Small intestine (tissue), 16 donors: ENCODE results near the gene ZDHHC18. TPM values are rescaled to one million over a fixed set of nuclear protein-coding genes. Genes with fewer than 3 reads are reported as not detected.

ENCODE experiments used
- DNase-seq, 2 donors: peaks; one replicate each; pipeline versions ENCODE4 v3.0.0 to v3.0.0-alpha.2; 2013
- FAIRE-seq: peaks from 2 replicates; lab custom pipeline; 2012; peaks lifted over from hg19 to GRCh38; lab: Jason Lieb, UNC
- H3K27ac ChIP-seq, 3 donors: one replicate each; pipeline ENCODE4 v1.5.1; 2013; ENCODE audit warnings: low read length in 2 of 3, mild to moderate bottlenecking in 2 of 3, control low read depth in 1 of 3, inconsistent platforms in 1 of 3, low read depth in 1 of 3, moderate library complexity in 1 of 3
- H3K27me3 ChIP-seq, 3 donors: one replicate each; pipeline ENCODE4 v1.6.1; 2013; ENCODE audit warnings: low read length in 3 of 3, inconsistent platforms in 1 of 3; ENCODE audit not compliant: control insufficient read depth in 3 of 3, insufficient read depth in 3 of 3
- H3K36me3 ChIP-seq, 3 donors: one replicate each; pipeline ENCODE4 v1.6.1; 2013; ENCODE audit warnings: low read length in 3 of 3, inconsistent platforms in 1 of 3, low read depth in 1 of 3, mild to moderate bottlenecking in 1 of 3, moderate library complexity in 1 of 3; ENCODE audit not compliant: control insufficient read depth in 3 of 3, insufficient read depth in 2 of 3
- H3K4me1 ChIP-seq, 3 donors: one replicate each; pipeline ENCODE4 v1.6.1; 2013; ENCODE audit warnings: low read length in 2 of 3, inconsistent platforms in 1 of 3, low read depth in 1 of 3, mild to moderate bottlenecking in 1 of 3, moderate library complexity in 1 of 3; ENCODE audit not compliant: control insufficient read depth in 3 of 3, insufficient read depth in 2 of 3
- H3K4me3 ChIP-seq, 3 donors: one replicate each; pipeline ENCODE4 v1.5.1; 2013; ENCODE audit warnings: low read length in 3 of 3, control low read depth in 1 of 3, inconsistent platforms in 1 of 3, low read depth in 1 of 3, mild to moderate bottlenecking in 1 of 3, moderate library complexity in 1 of 3
- H3K9me3 ChIP-seq, 2 donors: one replicate each; pipeline ENCODE4 v1.6.1; 2013; ENCODE audit warnings: low read depth in 1 of 2, low read length in 1 of 2; ENCODE audit not compliant: control insufficient read depth in 2 of 2, insufficient read depth in 1 of 2
- WGBS, 3 donors: extraction: QIAGEN DNeasy Blood & Tissue Kit; methylation state at CpG; one replicate each; pipeline ENCODE4 v1.1.7; 2013; 5-methylcytosine and 5-hydroxymethylcytosine counted together
- long read RNA-seq, 10 donors: transcript quantifications; one replicate each; lab custom pipeline, GENCODE V29; 2026
- polyA plus RNA-seq, 4 donors: library from polyadenylated mRNA; stranded (reverse) in 3 of 4; unstranded in 1 of 4; fragments of 200-250 nt in 3 of 4; fragments of 120-200 nt in 1 of 4; gene quantifications; one replicate each; pipeline versions ENCODE4 v1.2.1 to v1.2.3, GENCODE V29; 2013
- donor health status: healthy with polysubstance abuse.
- donor health status: control.
- donor health status: control.
- donor health status: Bipolar disorder and iron deficiency.
- donor health status: healthy.

ZDHHC18 gene, protein sequence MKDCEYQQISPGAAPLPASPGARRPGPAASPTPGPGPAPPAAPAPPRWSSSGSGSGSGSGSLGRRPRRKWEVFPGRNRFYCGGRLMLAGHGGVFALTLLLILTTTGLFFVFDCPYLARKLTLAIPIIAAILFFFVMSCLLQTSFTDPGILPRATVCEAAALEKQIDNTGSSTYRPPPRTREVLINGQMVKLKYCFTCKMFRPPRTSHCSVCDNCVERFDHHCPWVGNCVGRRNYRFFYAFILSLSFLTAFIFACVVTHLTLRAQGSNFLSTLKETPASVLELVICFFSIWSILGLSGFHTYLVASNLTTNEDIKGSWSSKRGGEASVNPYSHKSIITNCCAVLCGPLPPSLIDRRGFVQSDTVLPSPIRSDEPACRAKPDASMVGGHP
- 10 to 100 TPM in 2 of 4 donors, 1 to 10 TPM in 2; 7.2 to 15.7 (median 9.2) TPM for polyA plus RNA-seq
- long read RNA-seq, donor 1: 0 reads
- long read RNA-seq, donor 2, full-length matches to known transcripts: 2 of 2 reads
- long read RNA-seq, donor 2, partial matches to known transcripts: 0 of 2 reads
- long read RNA-seq, donor 2, other reads (novel, unspliced or antisense): 0 of 2 reads
- long read RNA-seq, donor 3, full-length matches to known transcripts: 1 of 1 reads
- long read RNA-seq, donor 3, partial matches to known transcripts: 0 of 1 reads
- long read RNA-seq, donor 3, other reads (novel, unspliced or antisense): 0 of 1 reads
- long read RNA-seq, donor 4: 0 reads
- long read RNA-seq, donor 5: 0 reads
- long read RNA-seq, donor 6, full-length matches to known transcripts: 3 of 3 reads
- long read RNA-seq, donor 6, partial matches to known transcripts: 0 of 3 reads
- long read RNA-seq, donor 6, other reads (novel, unspliced or antisense): 0 of 3 reads
- long read RNA-seq, donor 7: 0 reads
- long read RNA-seq, donor 8: 0 reads
- long read RNA-seq, donor 9: 0 reads
- long read RNA-seq, donor 10, full-length matches to known transcripts: 5 of 16 reads
- long read RNA-seq, donor 10, partial matches to known transcripts: 11 of 16 reads
- long read RNA-seq, donor 10, other reads (novel, unspliced or antisense): 0 of 16 reads

DNA sequence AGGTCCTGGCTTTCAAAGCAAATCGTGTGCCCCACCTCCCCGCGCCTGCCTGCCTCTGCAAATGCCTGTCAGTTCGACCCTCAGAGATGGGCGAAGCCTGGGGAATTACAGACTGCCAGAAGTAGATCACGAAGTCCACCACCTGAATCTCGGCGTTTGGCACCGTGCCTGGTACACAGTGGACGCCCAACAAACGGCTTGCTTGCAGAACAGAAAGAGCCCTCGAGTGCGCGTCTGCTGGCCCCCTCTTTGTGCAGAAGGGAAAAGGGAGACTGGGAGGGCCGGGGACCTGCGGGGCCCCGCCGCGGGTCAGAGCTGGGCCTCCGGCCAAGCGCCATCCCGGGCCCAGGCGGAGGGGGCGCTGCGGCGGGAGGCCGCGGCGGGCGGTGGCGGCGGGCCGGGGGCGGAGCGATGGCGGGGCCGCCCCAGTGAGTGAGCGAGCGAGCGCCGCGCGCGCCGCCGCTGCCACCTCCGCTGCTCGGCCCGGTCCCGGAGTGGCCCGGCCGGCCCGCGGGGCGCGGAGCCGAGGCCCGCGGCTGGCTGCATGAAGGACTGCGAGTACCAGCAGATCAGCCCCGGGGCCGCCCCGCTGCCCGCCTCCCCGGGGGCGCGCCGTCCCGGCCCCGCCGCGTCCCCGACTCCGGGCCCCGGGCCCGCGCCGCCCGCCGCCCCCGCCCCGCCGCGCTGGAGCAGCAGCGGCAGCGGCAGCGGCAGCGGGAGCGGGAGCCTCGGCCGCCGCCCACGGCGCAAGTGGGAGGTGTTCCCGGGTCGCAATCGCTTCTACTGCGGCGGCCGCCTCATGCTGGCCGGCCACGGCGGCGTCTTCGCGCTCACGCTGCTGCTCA is at the start of gene ZDHHC18:
ZDHHC18 (plus strand) TSS at position 428 of the 845 bp plus-strand sequence; CDS start at position 545, 117 bp downstream.
- FAIRE-seq: no peak

DNA sequence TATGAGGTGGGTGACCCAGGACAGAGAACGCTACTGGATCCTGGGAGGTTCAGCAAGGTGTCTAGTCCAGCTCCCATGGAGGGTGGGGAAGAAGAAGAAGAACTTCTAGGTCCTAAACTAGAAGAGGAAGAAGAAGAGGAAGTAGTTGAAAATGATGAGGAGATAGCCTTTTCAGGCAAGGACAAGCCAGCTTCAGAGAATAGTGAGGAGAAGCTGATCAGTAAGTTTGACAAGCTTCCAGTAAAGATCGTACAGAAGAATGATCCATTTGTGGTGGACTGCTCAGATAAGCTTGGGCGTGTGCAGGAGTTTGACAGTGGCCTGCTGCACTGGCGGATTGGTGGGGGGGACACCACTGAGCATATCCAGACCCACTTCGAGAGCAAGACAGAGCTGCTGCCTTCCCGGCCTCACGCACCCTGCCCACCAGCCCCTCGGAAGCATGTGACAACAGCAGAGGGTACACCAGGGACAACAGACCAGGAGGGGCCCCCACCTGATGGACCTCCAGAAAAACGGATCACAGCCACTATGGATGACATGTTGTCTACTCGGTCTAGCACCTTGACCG is 47.3 kb upstream of the ZDHHC18 start:
- no peak for FAIRE-seq
- WGBS, 3 donors: 82 to 86% (median 84%) methylated on average over 11 of the region's 11 CpGs

More for the DNA sequence above, at the start of gene ZDHHC18:
- Histone ChIP-seq H3K27me3 (no peaks in the 10 kb centered on the region), H3K4me3 (peak within 1 kb of the TSS; percentile 72 to 83 (median 83)), H3K27ac (peak within 1 kb of the TSS; percentile 56 to 90 (median 61)), H3K4me1 (peaks cover 5 to 16% (median 11%) of the 10 kb centered on the region in 3 donors), H3K9me3 (no peaks in the 10 kb centered on the region), H3K36me3 (peaks cover 0 to 19% (median 0%) of the 10 kb centered on the region in 3 donors)
- DNase-seq: peak; percentile 77 to 89
- WGBS, 3 donors: 1% methylated on average over 50 to 107 of the region's 107 CpGs

DNA sequence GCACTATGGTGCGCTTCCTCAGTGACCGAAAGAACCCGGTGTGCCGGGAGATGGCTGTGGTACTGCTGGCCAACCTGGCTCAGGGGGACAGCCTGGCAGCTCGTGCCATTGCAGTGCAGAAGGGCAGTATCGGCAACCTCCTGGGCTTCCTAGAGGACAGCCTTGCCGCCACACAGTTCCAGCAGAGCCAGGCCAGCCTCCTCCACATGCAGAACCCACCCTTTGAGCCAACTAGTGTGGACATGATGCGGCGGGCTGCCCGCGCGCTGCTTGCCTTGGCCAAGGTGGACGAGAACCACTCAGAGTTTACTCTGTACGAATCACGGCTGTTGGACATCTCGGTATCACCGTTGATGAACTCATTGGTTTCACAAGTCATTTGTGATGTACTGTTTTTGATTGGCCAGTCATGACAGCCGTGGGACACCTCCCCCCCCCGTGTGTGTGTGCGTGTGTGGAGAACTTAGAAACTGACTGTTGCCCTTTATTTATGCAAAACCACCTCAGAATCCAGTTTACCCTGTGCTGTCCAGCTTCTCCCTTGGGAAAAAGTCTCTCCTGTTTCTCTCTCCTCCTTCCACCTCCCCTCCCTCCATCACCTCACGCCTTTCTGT is 46.0 kb upstream of the ZDHHC18 start:
- no peak overlapping the region for H3K27ac ChIP-seq

More for the DNA sequence above, 47.3 kb upstream of the ZDHHC18 start:
- Histone ChIP-seq H3K4me3 (no peak overlapping the region), H3K36me3 (peaks cover 10 to 69% (median 43%) of the 10 kb centered on the region in 3 donors), H3K9me3 (no peaks in the 10 kb centered on the region), H3K27me3 (no peaks in the 10 kb centered on the region), H3K4me1 (peaks cover 2 to 11% (median 8%) of the 10 kb centered on the region in 3 donors), H3K27ac (no peak overlapping the region)
- DNase-seq: no peak

DNA sequence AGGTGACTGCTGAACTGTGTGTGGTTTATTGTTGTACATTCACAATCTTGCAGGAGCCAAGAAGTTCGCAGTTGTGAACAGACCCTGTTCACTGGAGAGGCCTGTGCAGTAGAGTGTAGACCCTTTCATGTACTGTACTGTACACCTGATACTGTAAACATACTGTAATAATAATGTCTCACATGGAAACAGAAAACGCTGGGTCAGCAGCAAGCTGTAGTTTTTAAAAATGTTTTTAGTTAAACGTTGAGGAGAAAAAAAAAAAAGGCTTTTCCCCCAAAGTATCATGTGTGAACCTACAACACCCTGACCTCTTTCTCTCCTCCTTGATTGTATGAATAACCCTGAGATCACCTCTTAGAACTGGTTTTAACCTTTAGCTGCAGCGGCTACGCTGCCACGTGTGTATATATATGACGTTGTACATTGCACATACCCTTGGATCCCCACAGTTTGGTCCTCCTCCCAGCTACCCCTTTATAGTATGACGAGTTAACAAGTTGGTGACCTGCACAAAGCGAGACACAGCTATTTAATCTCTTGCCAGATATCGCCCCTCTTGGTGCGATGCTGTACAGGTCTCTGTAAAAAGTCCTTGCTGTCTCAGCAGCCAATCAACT is 45.2 kb upstream of the ZDHHC18 start:
- no peaks in the 10 kb centered on the region for H3K27me3 ChIP-seq
- no peak for DNase-seq
- FAIRE-seq: no peak
- no peaks in the 10 kb centered on the region for H3K9me3 ChIP-seq
- H3K36me3 ChIP-seq: peaks cover 2 to 52% (median 26%) of the 10 kb centered on the region in 3 donors
- no peak overlapping the region for H3K27ac ChIP-seq
- H3K4me3 ChIP-seq: no peak overlapping the region
- WGBS, 3 donors: 80 to 86% (median 84%) methylated on average over 11 of the region's 11 CpGs
- H3K4me1 ChIP-seq: peaks cover 2 to 26% (median 13%) of the 10 kb centered on the region in 3 donors

More for the DNA sequence above, 46.0 kb upstream of the ZDHHC18 start:
- no peaks in the 10 kb centered on the region for H3K9me3 ChIP-seq
- H3K4me1 ChIP-seq: peaks cover 2 to 17% (median 11%) of the 10 kb centered on the region in 3 donors
- H3K27me3 ChIP-seq: no peaks in the 10 kb centered on the region
- DNase-seq (no peak), FAIRE-seq (no peak)
- H3K36me3 ChIP-seq: peaks cover 2 to 57% (median 30%) of the 10 kb centered on the region in 3 donors
- 91 to 92% (median 92%) methylated on average over 21 of the region's 21 CpGs for WGBS, 3 donors
- H3K4me3 ChIP-seq: no peak overlapping the region

DNA sequence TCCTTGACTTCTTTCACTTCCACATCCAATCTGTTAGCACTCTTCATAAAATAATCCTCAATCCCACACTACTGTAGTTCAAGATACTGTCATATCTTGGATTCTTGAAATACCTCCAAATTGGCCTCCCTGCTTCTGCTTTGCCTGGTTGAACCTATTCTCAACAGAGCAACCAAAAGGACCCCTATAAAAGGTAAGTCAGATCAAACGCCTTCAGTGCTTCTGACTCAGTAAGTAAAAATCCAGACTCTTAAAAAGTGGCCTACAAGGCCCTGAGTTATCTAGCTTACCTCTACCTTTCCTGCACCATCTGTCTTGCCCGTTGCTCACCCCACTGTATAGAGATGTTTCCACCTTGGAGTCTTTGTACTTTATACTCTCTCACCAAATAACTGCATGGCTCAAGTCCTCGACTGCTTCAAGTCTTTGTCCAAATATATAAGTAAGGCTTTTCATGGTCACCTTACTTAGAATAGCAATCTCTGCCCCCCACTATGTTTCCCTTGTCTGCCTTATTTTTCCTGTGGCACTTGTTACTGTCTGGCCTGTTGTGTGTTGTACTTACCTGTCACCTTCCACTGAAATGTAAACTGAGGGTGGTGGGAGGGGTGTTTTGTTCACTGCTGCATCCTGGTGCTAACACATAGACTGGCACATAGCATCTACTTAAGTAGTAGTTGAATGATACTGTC is 43.8 kb upstream of the ZDHHC18 start:
- Histone ChIP-seq H3K36me3 (peaks cover 2 to 41% (median 24%) of the 10 kb centered on the region in 3 donors), H3K4me1 (peaks cover 2 to 37% (median 19%) of the 10 kb centered on the region in 3 donors), H3K9me3 (no peaks in the 10 kb centered on the region), H3K27ac (no peak overlapping the region), H3K4me3 (no peak overlapping the region), H3K27me3 (no peaks in the 10 kb centered on the region)
- WGBS, 3 donors: 58 to 69% (median 64%) methylated on average over 3 of the region's 3 CpGs
- no peak for DNase-seq
- no peak for FAIRE-seq

DNA sequence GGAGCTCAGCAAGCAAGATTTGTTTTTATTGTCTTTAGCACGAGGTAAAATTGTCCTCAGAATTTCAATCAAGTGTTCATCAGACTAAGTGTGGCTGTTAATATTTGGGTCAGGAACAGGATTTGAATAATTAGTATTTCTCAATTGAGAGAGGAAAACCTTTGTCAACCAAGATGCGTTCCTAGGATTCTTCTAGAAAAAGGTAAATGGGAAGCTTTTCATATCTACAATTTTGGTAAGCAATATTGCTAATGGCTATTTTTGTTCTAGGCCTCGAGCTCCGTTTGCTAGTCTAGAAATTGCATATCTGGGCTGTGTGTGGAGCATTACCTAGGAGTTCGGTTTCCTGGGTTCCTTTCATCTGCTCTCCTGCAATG is 42.9 kb upstream of the ZDHHC18 start:
- no peaks in the 10 kb centered on the region for H3K9me3 ChIP-seq
- FAIRE-seq: no peak
- peak overlapping the region in 1 of 3 donors; percentile 28 for H3K27ac ChIP-seq
- 72 to 78% (median 73%) methylated on average over 5 of the region's 5 CpGs for WGBS, 3 donors
- H3K36me3 ChIP-seq: peaks cover 2 to 31% (median 22%) of the 10 kb centered on the region in 3 donors
- peaks cover 2 to 39% (median 19%) of the 10 kb centered on the region in 3 donors for H3K4me1 ChIP-seq
- peak overlapping the region in 1 of 3 donors; percentile 8 for H3K4me3 ChIP-seq
- DNase-seq: no peak
- H3K27me3 ChIP-seq: no peaks in the 10 kb centered on the region
